ENCODE measurements around the gene CHN1.

CHN1 gene

GRCh38 chr2:174977364-174977763 is 27.8 kb downstream of the CHN1 start:
- in situ Hi-C loops (cut with MboI; ENCODE audit: low sequenced_read_pairs): loop anchor here (25.0 kb wide), 1 partner anchor 215 kb away; the partner anchor contains the start of gene CHRNA1

DNA sequence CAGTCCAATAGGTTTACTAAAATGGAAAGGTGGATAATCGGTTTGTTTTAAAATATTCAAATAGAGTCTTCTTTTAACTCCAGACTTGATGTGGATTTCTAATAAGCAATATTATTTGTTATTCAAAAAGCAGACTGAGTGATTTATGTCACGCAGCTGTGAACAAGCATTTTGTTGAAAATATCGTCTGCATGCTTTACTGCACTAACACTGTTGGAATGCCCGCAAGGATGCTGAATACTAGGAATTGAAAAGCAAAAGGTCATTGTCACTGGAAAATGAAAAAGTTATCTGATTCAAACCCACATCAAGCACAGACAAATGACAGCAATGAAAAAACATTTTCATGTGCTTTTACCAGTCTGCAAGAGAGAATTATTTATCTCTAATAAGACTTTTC is 31.1 kb downstream of the CHN1 start:
- in situ Hi-C loops (cut with MboI; ENCODE audit: low sequenced_read_pairs): no loop called here

- in situ Hi-C loops (cut with MboI; ENCODE audit: low sequenced_read_pairs): no loop called here
These were observed 32.3 kb downstream of the CHN1 start for GRCh38 chr2:174972924-174973323.

GRCh38 chr2:174971868-174972781 is 33.1 kb downstream of the CHN1 start:
- in situ Hi-C loops (cut with MboI; ENCODE audit: low sequenced_read_pairs): no loop called here

GRCh38 chr2:174970092-174970491 is 35.1 kb downstream of the CHN1 start:
- in situ Hi-C loops (cut with MboI; ENCODE audit: low sequenced_read_pairs): no loop called here

- in situ Hi-C loops (cut with MboI; ENCODE audit: low sequenced_read_pairs): no loop called here
These were observed 36.0 kb downstream of the CHN1 start for GRCh38 chr2:174969091-174969734.

GRCh38 chr2:174967691-174968260 is 37.4 kb downstream of the CHN1 start:
- in situ Hi-C loops (cut with MboI; ENCODE audit: low sequenced_read_pairs): no loop called here

- in situ Hi-C loops (cut with MboI; ENCODE audit: low sequenced_read_pairs): no loop called here
These were observed 38.1 kb downstream of the CHN1 start for GRCh38 chr2:174967086-174967485.

GRCh38 chr2:174965992-174966744 is 39.0 kb downstream of the CHN1 start:
- in situ Hi-C loops (cut with MboI; ENCODE audit: low sequenced_read_pairs): no loop called here

- in situ Hi-C loops (cut with MboI; ENCODE audit: low sequenced_read_pairs): no loop called here
These were observed 39.6 kb downstream of the CHN1 start for GRCh38 chr2:174965551-174965950.

GRCh38 chr2:174964404-174964803 is 40.8 kb downstream of the CHN1 start:
- in situ Hi-C loops (cut with MboI; ENCODE audit: low sequenced_read_pairs): no loop called here

DNA sequence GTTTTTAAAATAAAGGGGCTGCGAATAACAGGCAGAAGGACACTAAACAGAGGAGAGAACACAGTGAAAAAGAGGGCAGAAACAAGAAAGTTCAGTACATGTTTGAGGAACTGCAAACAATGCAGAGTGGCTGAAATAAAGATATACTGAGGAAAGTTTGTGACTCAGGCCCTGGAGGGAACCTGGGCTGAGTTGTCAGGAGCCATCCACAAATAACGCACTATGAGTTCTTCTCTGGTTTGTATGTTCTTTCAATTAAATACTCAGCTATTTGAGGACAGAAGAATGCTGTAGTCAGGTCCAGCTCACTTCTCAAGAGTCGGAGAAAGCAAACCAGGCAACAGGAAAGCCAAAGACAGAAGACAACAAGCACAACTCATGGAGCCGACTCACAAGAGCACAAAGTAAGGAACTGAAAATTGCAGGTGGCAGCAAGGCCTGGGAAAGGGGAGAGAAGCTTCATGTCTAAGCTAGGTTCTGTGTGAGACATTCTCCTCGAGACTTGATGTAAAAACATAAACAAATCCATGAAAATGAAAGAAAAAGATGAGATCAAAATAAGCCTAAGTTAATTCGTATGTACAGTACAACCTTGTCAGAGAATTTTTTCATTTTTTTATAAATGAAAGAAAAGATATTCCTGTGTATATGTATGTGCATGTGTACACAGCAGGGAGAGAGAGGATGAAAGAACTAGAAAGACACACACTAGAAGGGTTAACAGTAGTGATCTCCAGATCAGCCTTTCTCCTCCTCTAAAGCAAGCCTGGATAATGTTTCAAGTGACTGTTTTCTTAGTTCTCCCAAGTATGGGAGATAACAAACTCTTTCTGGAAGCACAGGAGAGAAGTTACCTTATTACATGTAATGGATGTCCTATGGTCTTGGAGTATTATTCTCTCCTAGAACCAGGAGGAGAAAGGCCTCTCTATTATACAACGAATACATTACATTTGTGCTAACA is 41.5 kb downstream of the CHN1 start:
- in situ Hi-C loops (cut with MboI; ENCODE audit: low sequenced_read_pairs): no loop called here

- in situ Hi-C loops (cut with MboI; ENCODE audit: low sequenced_read_pairs): no loop called here
These were observed 45.4 kb downstream of the CHN1 start for GRCh38 chr2:174959787-174960186.

- in situ Hi-C loops (cut with MboI; ENCODE audit: low sequenced_read_pairs): no loop called here
These were observed 48.1 kb downstream of the CHN1 start for GRCh38 chr2:174957050-174957449.

DNA sequence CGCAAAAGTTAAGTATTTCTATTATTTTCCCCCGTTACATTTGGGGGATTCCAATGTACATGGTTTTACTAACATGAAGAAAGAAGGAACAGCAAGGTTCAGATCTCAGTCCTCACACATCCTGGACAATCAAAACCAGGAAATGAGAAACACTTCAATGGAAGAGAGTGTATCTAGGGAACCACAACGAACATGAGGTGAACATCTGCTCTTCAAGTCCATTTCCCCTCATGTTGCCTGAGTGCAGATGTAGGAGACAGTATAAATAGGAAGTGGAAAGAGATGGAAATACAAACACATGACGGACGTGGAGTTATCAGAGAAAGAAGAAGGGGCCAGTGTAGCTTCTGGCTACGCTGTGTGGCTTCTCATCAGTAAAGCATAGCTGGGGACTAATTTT is 52.6 kb downstream of the CHN1 start:
- in situ Hi-C loops (cut with MboI; ENCODE audit: low sequenced_read_pairs): no loop called here

GRCh38 chr2:174951745-174952144 is 53.4 kb downstream of the CHN1 start:
- in situ Hi-C loops (cut with MboI; ENCODE audit: low sequenced_read_pairs): no loop called here

- in situ Hi-C loops (cut with MboI; ENCODE audit: low sequenced_read_pairs): no loop called here
These were observed 55.0 kb downstream of the CHN1 start for GRCh38 chr2:174949988-174950687.

- in situ Hi-C loops (cut with MboI; ENCODE audit: low sequenced_read_pairs): no loop called here
These were observed 59.5 kb downstream of the CHN1 start for GRCh38 chr2:174945601-174946260.

DNA sequence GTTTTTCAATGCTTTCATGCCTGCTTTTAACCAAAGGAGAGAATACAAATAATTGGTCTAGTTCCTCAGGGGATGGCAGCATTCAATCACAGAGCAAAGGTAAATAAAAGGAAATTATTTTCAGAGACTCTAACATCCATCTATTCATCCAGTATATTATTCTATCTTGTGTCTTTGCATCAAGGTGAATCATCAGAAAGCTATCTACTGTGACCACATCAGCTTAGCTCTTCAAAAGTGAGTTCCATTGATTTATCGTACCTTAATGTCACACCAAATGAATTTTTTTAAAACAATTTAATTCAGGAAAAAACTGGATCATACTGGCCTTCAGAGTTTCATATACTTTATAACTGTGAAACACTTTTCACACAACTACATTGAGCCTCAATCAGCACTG is 66.1 kb downstream of the CHN1 start:
- in situ Hi-C loops (cut with MboI; ENCODE audit: low sequenced_read_pairs): no loop called here
